DOHH2 (cell line): ENCODE data around the gene TSPAN4.

ENCODE experiments used
- CTCF ChIP-seq: fragments of 200-600 bp; sonication (generic); IDR thresholded peaks from one replicate; pipeline ENCODE4 v1.5.1; 2014; ENCODE audit warnings: antibody characterized with exemption, mild to moderate bottlenecking, low read depth, low read length; ENCODE audit not compliant: poor library complexity, severe bottlenecking
- EZH2phosphoT487 ChIP-seq: fragments of 200-600 bp; sonication (generic); IDR thresholded peaks from 2 replicates; pipeline ENCODE4 v1.6.1; 2017; ENCODE audit warnings: borderline replicate concordance, mild to moderate bottlenecking, antibody characterized with exemption, low read length, moderate library complexity, mixed read lengths

DNA sequence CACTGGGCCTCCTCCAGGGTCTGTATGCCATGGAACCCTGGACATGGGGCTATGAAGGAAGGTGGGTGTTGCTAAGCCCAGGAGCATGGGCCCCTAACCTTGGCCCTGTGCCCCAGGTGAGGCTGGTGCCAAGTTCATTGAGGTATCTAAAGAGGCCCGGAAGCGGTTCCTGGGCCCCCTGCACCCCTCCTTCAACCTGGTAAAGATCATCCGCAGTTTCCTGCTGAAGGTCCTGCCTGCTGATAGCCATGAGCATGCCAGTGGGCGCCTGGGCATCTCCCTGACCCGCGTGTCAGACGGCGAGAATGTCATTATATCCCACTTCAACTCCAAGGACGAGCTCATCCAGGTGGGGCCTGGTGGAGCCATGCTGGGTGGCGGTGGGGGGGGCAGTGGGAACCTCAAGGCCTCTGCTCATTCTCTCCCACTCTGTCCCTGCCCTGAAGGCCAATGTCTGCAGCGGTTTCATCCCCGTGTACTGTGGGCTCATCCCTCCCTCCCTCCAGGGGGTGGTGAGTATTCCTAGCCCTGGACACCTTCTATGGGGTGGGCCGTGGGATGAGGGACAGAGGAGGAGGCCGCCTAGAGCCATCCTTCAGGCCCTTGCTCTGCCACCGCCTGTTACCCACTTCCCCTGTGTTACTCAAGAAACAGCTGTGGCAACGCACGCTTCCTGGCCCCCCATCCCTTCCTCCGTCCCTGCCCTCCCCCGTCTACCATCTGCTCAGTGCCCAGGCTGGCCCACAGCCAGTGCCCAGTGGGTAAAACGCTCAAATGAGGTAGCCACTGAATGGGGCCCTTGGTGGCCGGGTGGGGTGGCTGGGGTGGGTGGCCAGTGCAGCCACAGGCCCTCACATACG, 20.9 kb upstream of the TSPAN4 start:
- TF ChIP-seq CTCF: no peak
- TF ChIP-seq EZH2phosphoT487: no peak
